ENCODE results near the gene BGLAP.

The BGLAP gene

DNA sequence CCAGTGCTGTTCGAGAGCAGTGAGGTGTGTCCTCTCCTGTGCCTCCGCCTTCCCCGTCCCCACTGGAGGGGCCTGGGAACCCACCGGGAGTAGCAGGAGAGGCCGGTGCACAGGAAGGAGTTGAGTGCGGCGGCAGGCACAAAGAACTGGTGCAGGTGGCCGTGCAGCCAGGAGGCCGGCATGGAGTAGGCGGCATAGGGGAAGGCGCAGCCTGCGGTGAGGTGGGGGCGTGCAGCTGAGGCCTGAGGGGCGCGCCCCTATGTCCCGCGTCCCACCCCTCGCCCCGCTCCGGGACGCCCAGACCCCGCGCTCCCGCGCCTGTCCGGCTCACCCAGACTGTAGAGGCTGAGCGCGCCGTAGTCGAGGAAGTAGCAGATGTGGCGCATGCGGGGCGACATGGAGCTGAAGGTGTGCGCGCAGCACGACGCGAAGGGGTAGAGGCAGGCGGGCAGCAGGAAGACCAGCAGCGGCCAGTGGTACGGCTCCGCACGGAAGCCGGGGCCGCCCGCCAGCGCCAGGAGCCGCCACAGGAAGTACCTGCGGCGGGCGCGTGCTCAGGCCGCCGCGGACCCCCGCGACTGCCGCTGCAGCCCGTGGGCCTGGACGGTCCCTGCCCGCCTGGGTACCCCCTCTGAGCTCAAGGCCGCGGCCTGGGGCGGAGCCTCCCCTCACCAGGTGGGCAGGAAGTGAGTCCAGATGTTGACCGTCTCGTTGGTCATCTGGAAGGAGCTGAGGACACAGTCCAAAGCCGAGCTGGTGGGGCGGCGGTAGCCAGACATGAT, 3.7 kb downstream of the BGLAP start (continued):
- TF ChIP-seq, protein P1, sequence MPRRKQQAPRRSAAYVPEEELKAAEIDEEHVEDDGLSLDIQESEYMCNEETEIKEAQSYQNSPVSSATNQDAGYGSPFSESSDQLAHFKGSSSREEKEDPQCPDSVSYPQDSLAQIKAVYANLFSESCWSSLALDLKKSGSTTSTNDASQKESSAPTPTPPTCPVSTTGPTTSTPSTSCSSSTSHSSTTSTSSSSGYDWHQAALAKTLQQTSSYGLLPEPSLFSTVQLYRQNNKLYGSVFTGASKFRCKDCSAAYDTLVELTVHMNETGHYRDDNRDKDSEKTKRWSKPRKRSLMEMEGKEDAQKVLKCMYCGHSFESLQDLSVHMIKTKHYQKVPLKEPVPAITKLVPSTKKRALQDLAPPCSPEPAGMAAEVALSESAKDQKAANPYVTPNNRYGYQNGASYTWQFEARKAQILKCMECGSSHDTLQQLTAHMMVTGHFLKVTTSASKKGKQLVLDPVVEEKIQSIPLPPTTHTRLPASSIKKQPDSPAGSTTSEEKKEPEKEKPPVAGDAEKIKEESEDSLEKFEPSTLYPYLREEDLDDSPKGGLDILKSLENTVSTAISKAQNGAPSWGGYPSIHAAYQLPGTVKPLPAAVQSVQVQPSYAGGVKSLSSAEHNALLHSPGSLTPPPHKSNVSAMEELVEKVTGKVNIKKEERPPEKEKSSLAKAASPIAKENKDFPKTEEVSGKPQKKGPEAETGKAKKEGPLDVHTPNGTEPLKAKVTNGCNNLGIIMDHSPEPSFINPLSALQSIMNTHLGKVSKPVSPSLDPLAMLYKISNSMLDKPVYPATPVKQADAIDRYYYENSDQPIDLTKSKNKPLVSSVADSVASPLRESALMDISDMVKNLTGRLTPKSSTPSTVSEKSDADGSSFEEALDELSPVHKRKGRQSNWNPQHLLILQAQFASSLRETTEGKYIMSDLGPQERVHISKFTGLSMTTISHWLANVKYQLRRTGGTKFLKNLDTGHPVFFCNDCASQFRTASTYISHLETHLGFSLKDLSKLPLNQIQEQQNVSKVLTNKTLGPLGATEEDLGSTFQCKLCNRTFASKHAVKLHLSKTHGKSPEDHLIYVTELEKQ (tag by site-specific recombination; IDR thresholded peaks at IDR 0.05; ENCODE audit: borderline replicate concordance): no peak
- TF ChIP-seq ZNF426 (tag by site-specific recombination; IDR thresholded peaks at IDR 0.05) (no peak), ZNF138 (tag by site-specific recombination; IDR thresholded peaks at IDR 0.05; ENCODE audit: borderline replicate concordance) (no peak), ZNF211 (tag by site-specific recombination; IDR thresholded peaks at IDR 0.05; ENCODE audit: low read depth) (no peak), ZNF785 (tag by site-specific recombination; IDR thresholded peaks at IDR 0.05) (no peak)

DNA sequence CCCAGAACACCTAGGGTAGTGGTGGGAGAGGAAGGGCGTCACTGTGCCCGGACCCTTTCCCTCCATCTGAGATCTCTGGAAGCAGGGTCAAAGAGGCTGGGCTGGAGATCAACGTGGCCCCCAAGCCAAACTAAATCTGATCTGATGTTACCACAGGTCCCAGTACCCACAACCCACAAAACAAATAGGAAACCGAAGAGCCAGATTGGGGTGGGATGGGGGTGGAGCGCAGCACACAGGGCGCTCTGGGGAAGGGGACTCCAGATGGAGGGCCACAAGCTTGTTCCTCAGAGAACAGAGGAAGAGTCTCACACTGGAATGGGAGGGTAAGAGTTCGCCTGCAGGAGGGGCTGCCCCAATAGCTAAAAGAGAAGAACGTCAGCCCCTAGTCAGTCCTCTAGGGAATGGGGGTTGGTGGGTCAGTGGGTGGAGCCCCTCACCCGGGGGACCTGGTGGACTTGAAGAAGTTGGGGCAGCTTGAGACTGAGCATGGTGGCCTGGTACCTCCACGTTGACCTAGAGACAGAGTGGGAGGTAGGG, 4.3 kb downstream of the BGLAP start:
- TF ChIP-seq ZNF514 (tag by site-specific recombination; IDR thresholded peaks at IDR 0.05) (no peak), ZNF555 (tag by site-specific recombination; conservative IDR thresholded peaks at IDR 0.05) (no peak), GLIS2 (tag by site-specific recombination; IDR thresholded peaks at IDR 0.05) (0 out of 2 replicates have a peak, but pooled peaks have one; percentile 50), ZNF600 (tag by site-specific recombination; IDR thresholded peaks at IDR 0.05) (no peak), ZNF132 (tag by site-specific recombination; IDR thresholded peaks at IDR 0.05; ENCODE audit: borderline replicate concordance) (no peak), YY1 (tag by site-specific recombination; IDR thresholded peaks at IDR 0.05) (no peak), HOXD13 (CRISPR knock-in tag; IDR thresholded peaks at IDR 0.05; ENCODE audit: borderline replicate concordance) (no peak)
- TF ChIP-seq, protein P2, sequence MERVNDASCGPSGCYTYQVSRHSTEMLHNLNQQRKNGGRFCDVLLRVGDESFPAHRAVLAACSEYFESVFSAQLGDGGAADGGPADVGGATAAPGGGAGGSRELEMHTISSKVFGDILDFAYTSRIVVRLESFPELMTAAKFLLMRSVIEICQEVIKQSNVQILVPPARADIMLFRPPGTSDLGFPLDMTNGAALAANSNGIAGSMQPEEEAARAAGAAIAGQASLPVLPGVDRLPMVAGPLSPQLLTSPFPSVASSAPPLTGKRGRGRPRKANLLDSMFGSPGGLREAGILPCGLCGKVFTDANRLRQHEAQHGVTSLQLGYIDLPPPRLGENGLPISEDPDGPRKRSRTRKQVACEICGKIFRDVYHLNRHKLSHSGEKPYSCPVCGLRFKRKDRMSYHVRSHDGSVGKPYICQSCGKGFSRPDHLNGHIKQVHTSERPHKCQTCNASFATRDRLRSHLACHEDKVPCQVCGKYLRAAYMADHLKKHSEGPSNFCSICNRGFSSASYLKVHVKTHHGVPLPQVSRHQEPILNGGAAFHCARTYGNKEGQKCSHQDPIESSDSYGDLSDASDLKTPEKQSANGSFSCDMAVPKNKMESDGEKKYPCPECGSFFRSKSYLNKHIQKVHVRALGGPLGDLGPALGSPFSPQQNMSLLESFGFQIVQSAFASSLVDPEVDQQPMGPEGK (tag by site-specific recombination; IDR thresholded peaks at IDR 0.05): peak; percentile 30; the same call in 1 of the 2 replicates
- TF ChIP-seq, protein P3, sequence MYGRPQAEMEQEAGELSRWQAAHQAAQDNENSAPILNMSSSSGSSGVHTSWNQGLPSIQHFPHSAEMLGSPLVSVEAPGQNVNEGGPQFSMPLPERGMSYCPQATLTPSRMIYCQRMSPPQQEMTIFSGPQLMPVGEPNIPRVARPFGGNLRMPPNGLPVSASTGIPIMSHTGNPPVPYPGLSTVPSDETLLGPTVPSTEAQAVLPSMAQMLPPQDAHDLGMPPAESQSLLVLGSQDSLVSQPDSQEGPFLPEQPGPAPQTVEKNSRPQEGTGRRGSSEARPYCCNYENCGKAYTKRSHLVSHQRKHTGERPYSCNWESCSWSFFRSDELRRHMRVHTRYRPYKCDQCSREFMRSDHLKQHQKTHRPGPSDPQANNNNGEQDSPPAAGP (tag by site-specific recombination; IDR thresholded peaks at IDR 0.05): 0 out of 2 replicates have a peak, but pooled peaks have one; percentile 20
- no peak overlapping the region for H3K4me3 ChIP-seq (ENCODE audit: low read depth, low read length)
- peaks cover 0 to 33% of the 10 kb centered on the region in 2 experiments; a peak in 1 of 3 replicates for H3K36me3 ChIP-seq (ENCODE audit: control insufficient read depth in 2 of 2, insufficient read depth in 1 of 2, low read length in 2 of 2)
- ChIA-PET CTCF (interaction anchor here (0.7 to 1.6 kb wide), 3 partner anchors 17 to 105 kb away, joined by 3 to 4 read pairs (median 4); no protein-coding TSS in a partner anchor), POLR2A (interaction anchor here (1.1 kb wide), 1 partner anchor 29 kb away, joined by 3 read pairs; no protein-coding TSS in a partner anchor)
- no peak overlapping the region for H3K27ac ChIP-seq (ENCODE audit: extremely low read depth, low read depth, low read length)
- H3K9me3 ChIP-seq (ENCODE audit: control insufficient read depth, insufficient read depth, low read depth, low read length): no peaks in the 10 kb centered on the region
- H3K4me1 ChIP-seq (ENCODE audit: control insufficient read depth, insufficient read depth, low read length): no peaks in the 10 kb centered on the region

Data from HEK293 (cell line).